ENCODE results near the gene NUP37.

NUP37 gene

DNA sequence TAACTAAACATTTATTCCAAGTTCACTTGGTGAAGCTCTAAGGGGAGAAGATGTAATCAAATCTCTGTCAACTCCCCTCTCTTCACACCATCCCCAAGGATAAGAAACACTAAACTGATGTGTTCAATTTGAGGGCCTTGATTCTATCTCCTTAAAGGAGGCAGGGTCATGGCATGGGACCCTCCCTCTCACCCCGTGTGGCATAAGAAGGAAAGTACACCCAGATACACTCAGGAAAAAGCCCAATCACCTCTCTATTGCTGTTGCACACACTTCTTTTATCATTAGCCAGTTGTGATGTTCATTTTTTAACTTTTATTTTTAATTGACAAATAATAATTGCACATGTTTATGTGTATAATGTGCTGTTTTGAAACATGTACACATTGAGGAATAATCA, 93.2 kb downstream of the NUP37 start:
- DNase-seq (ENCODE audit: low read depth, low spot score), result peak; percentile 5

DNA sequence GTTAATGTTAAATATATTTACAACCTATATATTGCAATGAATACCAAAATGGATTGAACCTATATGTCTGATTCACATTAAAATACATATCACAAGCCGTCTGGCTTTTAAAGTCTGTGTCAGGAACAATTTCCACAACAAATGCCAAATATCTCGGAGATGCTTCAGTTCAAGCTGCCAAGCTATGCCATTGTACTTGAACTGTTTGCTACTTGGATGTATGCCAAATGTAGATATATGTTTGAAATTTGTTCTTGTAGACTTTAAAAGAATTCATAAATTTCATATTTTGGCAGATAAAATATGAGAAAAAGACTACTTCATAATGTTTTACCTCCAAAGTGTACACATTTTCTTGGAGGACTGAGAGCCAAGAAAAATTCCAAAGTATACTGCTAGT, 95.1 kb downstream of the NUP37 start:
- no peak for DNase-seq (ENCODE audit: low read depth, low spot score)

DNA sequence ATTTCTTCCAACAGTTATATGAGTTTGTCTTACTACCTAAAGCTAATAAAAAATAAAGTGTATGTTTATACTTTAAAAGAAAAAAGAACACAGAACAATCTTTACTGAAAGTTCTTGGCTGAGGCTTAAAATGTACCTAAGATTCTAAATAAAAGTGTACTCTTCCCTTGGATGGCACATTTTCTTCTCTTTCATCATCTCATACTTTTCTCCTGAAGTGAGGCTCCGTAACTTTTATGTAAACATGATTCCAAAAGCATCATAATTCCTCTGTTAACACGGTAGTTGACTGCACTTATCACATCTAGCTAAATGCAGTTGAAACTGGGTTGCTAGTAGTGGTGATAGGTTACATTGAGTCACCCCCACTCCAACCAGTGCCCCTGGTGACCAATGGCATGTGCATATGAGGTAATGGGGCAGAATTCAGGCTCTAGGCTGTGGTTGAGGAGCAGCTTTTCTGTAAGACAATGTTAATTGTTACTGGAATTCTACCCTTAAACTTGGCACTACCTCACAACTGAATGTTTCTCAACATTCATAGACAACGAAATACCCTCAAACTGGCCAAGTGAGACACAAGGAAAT, 96.5 kb downstream of the NUP37 start:
- no peak for DNase-seq (ENCODE audit: low read depth, low spot score)
